GM12865 (cell line): Measurements from ENCODE around the gene CRLF2.
A peak's percentile ranks its signal among the peaks of the same experiment; 100 is the strongest.

Experiments used
- DNase-seq: peaks from one replicate; pipeline ENCODE4 v3.0.0; 2010; ENCODE audit warnings: low read depth
- H3K4me3 ChIP-seq: 2 replicates; pipeline ENCODE4 v1.5.1; 2011; ENCODE audit warnings: mild to moderate bottlenecking, low read depth, low read length, control low read depth
- CTCF ChIP-seq: IDR thresholded peaks from 2 replicates; pipeline ENCODE4 v1.5.1; 2011; ENCODE audit warnings: low read length, control low read depth, low read depth, inconsistent platforms; ENCODE audit not compliant: insufficient read depth; ENCODE audit errors: missing control alignments

The CRLF2 gene

GRCh38 chrX:1170243-1170642, 42.2 kb downstream of the CRLF2 start:
- no peak for DNase-seq
- no peak for TF ChIP-seq CTCF
- no peak overlapping the region for H3K4me3 ChIP-seq

GRCh38 chrX:1169189-1169588, 43.3 kb downstream of the CRLF2 start:
- H3K4me3 ChIP-seq, result no peak overlapping the region
- no peak for DNase-seq
- no peak for TF ChIP-seq CTCF

- no peak overlapping the region for H3K4me3 ChIP-seq
- TF ChIP-seq CTCF, result no peak
- no peak for DNase-seq
Observed at GRCh38 chrX:1167918-1168481, 44.4 kb downstream of the CRLF2 start.

- peak; percentile 8 for DNase-seq
- H3K4me3 ChIP-seq, result no peak overlapping the region
- TF ChIP-seq CTCF, result no peak
Observed at GRCh38 chrX:1167466-1167865, 45.0 kb downstream of the CRLF2 start.

GRCh38 chrX:1165535-1166196, 46.8 kb downstream of the CRLF2 start:
- no peak for TF ChIP-seq CTCF

GRCh38 chrX:1164322-1165288, 47.8 kb downstream of the CRLF2 start:
- no peak overlapping the region for H3K4me3 ChIP-seq
- peak; percentile 57 for DNase-seq
- TF ChIP-seq CTCF, result no peak

More at GRCh38 chrX:1165535-1166196, 46.8 kb downstream of the CRLF2 start:
- H3K4me3 ChIP-seq, result no peak overlapping the region
- DNase-seq, result peak; percentile 51
